ENCODE results near the gene EIF4EBP2. TPM values are rescaled to one million over a fixed set of nuclear protein-coding genes. Genes with fewer than 3 reads are reported as not detected.

Gene EIF4EBP2
- total RNA-seq, 1 experiment from 2014 or later, result 112 TPM

DNA sequence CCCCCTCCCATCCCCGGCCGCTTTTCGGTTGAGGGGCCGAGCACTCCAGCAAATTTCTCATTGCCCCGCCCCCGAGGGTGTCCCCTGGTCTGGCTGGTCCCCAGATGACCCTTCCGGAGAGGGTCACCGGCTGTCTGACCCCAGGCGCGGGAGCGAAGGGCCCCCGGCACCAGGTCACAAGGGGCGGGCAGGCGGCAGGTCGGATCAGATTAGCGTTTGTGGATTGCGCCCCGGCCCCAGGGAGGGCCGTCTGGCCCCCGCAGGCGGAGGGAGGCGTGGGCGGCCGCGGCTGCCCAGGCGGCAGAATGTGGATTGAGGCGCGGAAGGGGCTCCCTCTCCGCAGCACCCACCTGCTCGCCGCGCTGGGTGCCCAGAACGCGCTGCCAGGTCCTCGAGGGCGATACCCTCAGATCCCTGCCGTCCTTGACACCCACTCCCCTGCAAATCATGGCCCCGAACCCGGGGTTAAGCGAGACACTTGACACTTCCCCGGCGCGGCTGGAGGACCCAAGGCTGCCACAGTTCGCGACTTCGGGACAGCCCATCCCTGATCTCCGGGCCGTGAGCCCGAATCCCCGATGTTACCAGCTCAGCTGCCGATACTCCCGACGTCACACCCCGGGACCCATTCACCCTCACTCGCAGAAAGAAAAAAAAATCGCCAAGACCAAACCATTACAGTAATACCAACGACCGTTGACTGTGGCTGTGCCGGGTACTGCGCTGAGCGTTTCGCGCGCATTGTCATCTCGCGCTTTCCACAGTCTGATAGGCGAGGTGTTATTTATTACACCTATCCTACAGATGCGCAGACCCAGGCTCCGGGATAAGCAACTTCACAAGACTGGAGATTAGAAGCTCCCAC is 36.6 kb downstream of the EIF4EBP2 start (continued):
- TF ChIP-seq ZNF232 (CRISPR knock-in tag; IDR thresholded peaks at IDR 0.05) (peak; percentile 44; the same call in 1 of the 2 replicates), GABPB1 (CRISPR knock-in tag; IDR thresholded peaks at IDR 0.05) (no peak), MXD4 (CRISPR knock-in tag; IDR thresholded peaks at IDR 0.05; ENCODE audit: borderline replicate concordance) (no peak), E2F1 (CRISPR knock-in tag; IDR thresholded peaks at IDR 0.05) (no peak), ZNF532 (CRISPR knock-in tag; IDR thresholded peaks at IDR 0.05; ENCODE audit: borderline replicate concordance) (no peak), PRRX2 (CRISPR knock-in tag; IDR thresholded peaks at IDR 0.05) (no peak), ZNF263 (CRISPR knock-in tag; IDR thresholded peaks at IDR 0.05; ENCODE audit: low read depth) (no peak), ZNF396 (CRISPR knock-in tag; IDR thresholded peaks at IDR 0.05; ENCODE audit: borderline replicate concordance) (no peak), ARID4B (CRISPR knock-in tag; IDR thresholded peaks at IDR 0.05; ENCODE audit: borderline replicate concordance) (peak; percentile 29; the same call in 1 of the 2 replicates), ETV6 (CRISPR knock-in tag; IDR thresholded peaks at IDR 0.05) (peak; percentile 68), CREM (CRISPR knock-in tag; IDR thresholded peaks at IDR 0.05) (0 out of 2 replicates have a peak, but pooled peaks have one; percentile 55), SMAD4 (CRISPR knock-in tag; IDR thresholded peaks at IDR 0.05) (0 out of 2 replicates have a peak, but pooled peaks have one; percentile 16), ZNF219 (CRISPR knock-in tag; IDR thresholded peaks at IDR 0.05; ENCODE audit: borderline replicate concordance) (no peak), ZNF671 (CRISPR knock-in tag; IDR thresholded peaks at IDR 0.05) (no peak), FOXJ3 (CRISPR knock-in tag; IDR thresholded peaks at IDR 0.05; ENCODE audit: borderline replicate concordance) (no peak)
- TF ChIP-seq, protein P1, sequence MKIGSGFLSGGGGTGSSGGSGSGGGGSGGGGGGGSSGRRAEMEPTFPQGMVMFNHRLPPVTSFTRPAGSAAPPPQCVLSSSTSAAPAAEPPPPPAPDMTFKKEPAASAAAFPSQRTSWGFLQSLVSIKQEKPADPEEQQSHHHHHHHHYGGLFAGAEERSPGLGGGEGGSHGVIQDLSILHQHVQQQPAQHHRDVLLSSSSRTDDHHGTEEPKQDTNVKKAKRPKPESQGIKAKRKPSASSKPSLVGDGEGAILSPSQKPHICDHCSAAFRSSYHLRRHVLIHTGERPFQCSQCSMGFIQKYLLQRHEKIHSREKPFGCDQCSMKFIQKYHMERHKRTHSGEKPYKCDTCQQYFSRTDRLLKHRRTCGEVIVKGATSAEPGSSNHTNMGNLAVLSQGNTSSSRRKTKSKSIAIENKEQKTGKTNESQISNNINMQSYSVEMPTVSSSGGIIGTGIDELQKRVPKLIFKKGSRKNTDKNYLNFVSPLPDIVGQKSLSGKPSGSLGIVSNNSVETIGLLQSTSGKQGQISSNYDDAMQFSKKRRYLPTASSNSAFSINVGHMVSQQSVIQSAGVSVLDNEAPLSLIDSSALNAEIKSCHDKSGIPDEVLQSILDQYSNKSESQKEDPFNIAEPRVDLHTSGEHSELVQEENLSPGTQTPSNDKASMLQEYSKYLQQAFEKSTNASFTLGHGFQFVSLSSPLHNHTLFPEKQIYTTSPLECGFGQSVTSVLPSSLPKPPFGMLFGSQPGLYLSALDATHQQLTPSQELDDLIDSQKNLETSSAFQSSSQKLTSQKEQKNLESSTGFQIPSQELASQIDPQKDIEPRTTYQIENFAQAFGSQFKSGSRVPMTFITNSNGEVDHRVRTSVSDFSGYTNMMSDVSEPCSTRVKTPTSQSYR (CRISPR knock-in tag; IDR thresholded peaks at IDR 0.05), result no peak
- TF ChIP-seq, protein P2, sequence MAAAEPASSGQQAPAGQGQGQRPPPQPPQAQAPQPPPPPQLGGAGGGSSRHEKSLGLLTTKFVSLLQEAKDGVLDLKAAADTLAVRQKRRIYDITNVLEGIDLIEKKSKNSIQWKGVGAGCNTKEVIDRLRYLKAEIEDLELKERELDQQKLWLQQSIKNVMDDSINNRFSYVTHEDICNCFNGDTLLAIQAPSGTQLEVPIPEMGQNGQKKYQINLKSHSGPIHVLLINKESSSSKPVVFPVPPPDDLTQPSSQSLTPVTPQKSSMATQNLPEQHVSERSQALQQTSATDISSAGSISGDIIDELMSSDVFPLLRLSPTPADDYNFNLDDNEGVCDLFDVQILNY (CRISPR knock-in tag; IDR thresholded peaks at IDR 0.05), result peak; percentile 75
- TF ChIP-seq, protein P3, sequence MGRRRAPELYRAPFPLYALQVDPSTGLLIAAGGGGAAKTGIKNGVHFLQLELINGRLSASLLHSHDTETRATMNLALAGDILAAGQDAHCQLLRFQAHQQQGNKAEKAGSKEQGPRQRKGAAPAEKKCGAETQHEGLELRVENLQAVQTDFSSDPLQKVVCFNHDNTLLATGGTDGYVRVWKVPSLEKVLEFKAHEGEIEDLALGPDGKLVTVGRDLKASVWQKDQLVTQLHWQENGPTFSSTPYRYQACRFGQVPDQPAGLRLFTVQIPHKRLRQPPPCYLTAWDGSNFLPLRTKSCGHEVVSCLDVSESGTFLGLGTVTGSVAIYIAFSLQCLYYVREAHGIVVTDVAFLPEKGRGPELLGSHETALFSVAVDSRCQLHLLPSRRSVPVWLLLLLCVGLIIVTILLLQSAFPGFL (CRISPR knock-in tag; IDR thresholded peaks at IDR 0.05; ENCODE audit: borderline replicate concordance), result no peak
- TF ChIP-seq, protein P4, sequence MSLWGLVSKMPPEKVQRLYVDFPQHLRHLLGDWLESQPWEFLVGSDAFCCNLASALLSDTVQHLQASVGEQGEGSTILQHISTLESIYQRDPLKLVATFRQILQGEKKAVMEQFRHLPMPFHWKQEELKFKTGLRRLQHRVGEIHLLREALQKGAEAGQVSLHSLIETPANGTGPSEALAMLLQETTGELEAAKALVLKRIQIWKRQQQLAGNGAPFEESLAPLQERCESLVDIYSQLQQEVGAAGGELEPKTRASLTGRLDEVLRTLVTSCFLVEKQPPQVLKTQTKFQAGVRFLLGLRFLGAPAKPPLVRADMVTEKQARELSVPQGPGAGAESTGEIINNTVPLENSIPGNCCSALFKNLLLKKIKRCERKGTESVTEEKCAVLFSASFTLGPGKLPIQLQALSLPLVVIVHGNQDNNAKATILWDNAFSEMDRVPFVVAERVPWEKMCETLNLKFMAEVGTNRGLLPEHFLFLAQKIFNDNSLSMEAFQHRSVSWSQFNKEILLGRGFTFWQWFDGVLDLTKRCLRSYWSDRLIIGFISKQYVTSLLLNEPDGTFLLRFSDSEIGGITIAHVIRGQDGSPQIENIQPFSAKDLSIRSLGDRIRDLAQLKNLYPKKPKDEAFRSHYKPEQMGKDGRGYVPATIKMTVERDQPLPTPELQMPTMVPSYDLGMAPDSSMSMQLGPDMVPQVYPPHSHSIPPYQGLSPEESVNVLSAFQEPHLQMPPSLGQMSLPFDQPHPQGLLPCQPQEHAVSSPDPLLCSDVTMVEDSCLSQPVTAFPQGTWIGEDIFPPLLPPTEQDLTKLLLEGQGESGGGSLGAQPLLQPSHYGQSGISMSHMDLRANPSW (CRISPR knock-in tag; conservative IDR thresholded peaks at IDR 0.05; ENCODE audit: low read depth), result no peak
